Hepatocyte (in vitro differentiated cells): Measurements from ENCODE around the gene TTC7B. TPM values are rescaled to one million over a fixed set of nuclear protein-coding genes. Genes with fewer than 3 reads are reported as not detected.

ENCODE experiments used
- DNase-seq: peaks from one replicate; pipeline ENCODE4 v3.0.0-alpha.2; 2016; ENCODE audit warnings: low spot score
- H2AFZ ChIP-seq: fragments of 200-600 bp; sonication (generic); 2 replicates; pipeline ENCODE4 v1.6.0; 2016; ENCODE audit warnings: antibody characterized with exemption, mild to moderate bottlenecking
- H3K27ac ChIP-seq: fragments of 200-600 bp; sonication (generic); 2 replicates; pipeline ENCODE4 v1.5.1; 2016; ENCODE audit warnings: mild to moderate bottlenecking
- H3K27me3 ChIP-seq: fragments of 200-600 bp; sonication (generic); 2 replicates; pipeline ENCODE4 v1.6.1; 2016
- H3K36me3 ChIP-seq: fragments of 200-600 bp; sonication (generic); replicated peaks from 2 replicates; pipeline ENCODE4 v1.5.1; 2016; ENCODE audit warnings: low read depth; ENCODE audit not compliant: insufficient read depth
- H3K4me1 ChIP-seq: fragments of 200-600 bp; sonication (generic); 2 replicates; pipeline ENCODE4 v1.5.1; 2016; ENCODE audit warnings: mild to moderate bottlenecking, moderate library complexity; ENCODE audit not compliant: insufficient read depth
- H3K4me2 ChIP-seq: fragments of 200-600 bp; sonication (generic); 2 replicates; pipeline ENCODE4 v1.6.0; 2016
- H3K4me3 ChIP-seq: fragments of 200-600 bp; sonication (generic); 2 replicates; pipeline ENCODE4 v1.5.1; 2016; ENCODE audit warnings: mild to moderate bottlenecking
- H3K79me2 ChIP-seq: fragments of 200-600 bp; sonication (generic); 2 replicates; pipeline ENCODE4 v1.6.0; 2017; ENCODE audit warnings: mild to moderate bottlenecking
- H3K9me2 ChIP-seq: fragments of 200-600 bp; sonication (generic); replicated peaks from 2 replicates; pipeline ENCODE4 v1.6.0; 2017; ENCODE audit warnings: mild to moderate bottlenecking; ENCODE audit not compliant: insufficient read depth
- H3K9me3 ChIP-seq: fragments of 200-600 bp; sonication (generic); 2 replicates; pipeline ENCODE4 v1.5.1; 2016; ENCODE audit warnings: low read depth, mild to moderate bottlenecking
- H4K20me1 ChIP-seq: fragments of 200-600 bp; sonication (generic); 2 replicates; pipeline ENCODE4 v1.6.0; 2016; ENCODE audit warnings: mild to moderate bottlenecking; ENCODE audit not compliant: insufficient read depth, poor library complexity, severe bottlenecking
- EZH2 ChIP-seq: fragments of 200-600 bp; sonication (generic); IDR thresholded peaks from 2 replicates; pipeline ENCODE4 v1.6.1; 2016; ENCODE audit warnings: antibody characterized with exemption, mild to moderate bottlenecking, borderline replicate concordance
- EZH2phosphoT487 ChIP-seq: fragments of 200-600 bp; sonication (generic); IDR thresholded peaks from one replicate; pipeline ENCODE4 v1.6.1; 2018; ENCODE audit warnings: antibody characterized with exemption, mild to moderate bottlenecking, low read depth, moderate library complexity; ENCODE audit not compliant: unreplicated experiment, severe bottlenecking
- WGBS: methylation state at CpG from one replicate; pipeline ENCODE4 v1.1.6; 2016; ENCODE audit warnings: low lambda C conversion rate; ENCODE audit errors: missing lambda C conversion rate; 5-methylcytosine and 5-hydroxymethylcytosine counted together
- polyA plus RNA-seq: library from polyadenylated mRNA; unstranded; fragments of >200 nt; fragmentation: Nextera tagmentation; extraction: Ambion mirVana; gene quantifications from 2 replicates; pipeline ENCODE4 v1.2.1, GENCODE V29; 2016
- total RNA-seq: library from RNA; depleted of rRNA; stranded (reverse); fragments of >200 nt; gene quantifications from 2 replicates; pipeline ENCODE4 v1.2.3, GENCODE V29; 2014
- TF ChIP-seq, protein P1 (sequence below): fragments of 200-600 bp; sonication (generic); IDR thresholded peaks from 2 replicates; pipeline ENCODE4 v1.5.1; 2016; ENCODE audit warnings: antibody characterized with exemption, mild to moderate bottlenecking; ENCODE audit not compliant: poor library complexity

Gene TTC7B
- total and polyA plus RNA-seq, 2 experiments from 2014 or later, result 10.7 to 25.5 TPM

DNA sequence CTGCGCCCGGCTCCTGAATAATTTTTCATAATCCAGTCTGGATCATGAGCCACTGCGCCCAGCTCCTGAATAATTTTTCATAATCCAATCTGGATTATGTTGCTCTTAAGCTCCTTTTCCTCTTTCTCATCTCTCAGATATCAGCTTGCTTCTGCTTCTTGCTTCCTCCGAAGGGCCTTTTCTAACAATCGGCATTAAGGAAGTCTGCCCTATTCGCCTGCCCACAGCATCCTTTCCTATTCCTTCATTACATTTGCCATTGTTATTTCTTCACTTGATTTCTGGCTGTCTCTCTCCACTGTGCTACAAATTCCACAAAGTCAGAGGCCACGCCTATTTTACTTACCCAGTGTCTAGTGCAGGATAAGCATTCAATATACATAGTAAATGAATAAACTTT lies 83.5 kb downstream of the TTC7B start:
- TF ChIP-seq, protein P1, sequence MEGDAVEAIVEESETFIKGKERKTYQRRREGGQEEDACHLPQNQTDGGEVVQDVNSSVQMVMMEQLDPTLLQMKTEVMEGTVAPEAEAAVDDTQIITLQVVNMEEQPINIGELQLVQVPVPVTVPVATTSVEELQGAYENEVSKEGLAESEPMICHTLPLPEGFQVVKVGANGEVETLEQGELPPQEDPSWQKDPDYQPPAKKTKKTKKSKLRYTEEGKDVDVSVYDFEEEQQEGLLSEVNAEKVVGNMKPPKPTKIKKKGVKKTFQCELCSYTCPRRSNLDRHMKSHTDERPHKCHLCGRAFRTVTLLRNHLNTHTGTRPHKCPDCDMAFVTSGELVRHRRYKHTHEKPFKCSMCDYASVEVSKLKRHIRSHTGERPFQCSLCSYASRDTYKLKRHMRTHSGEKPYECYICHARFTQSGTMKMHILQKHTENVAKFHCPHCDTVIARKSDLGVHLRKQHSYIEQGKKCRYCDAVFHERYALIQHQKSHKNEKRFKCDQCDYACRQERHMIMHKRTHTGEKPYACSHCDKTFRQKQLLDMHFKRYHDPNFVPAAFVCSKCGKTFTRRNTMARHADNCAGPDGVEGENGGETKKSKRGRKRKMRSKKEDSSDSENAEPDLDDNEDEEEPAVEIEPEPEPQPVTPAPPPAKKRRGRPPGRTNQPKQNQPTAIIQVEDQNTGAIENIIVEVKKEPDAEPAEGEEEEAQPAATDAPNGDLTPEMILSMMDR, result no peak
- TF ChIP-seq EZH2 (no peak), EZH2phosphoT487 (no peak)
- H3K27ac ChIP-seq, result no peak overlapping the region

DNA sequence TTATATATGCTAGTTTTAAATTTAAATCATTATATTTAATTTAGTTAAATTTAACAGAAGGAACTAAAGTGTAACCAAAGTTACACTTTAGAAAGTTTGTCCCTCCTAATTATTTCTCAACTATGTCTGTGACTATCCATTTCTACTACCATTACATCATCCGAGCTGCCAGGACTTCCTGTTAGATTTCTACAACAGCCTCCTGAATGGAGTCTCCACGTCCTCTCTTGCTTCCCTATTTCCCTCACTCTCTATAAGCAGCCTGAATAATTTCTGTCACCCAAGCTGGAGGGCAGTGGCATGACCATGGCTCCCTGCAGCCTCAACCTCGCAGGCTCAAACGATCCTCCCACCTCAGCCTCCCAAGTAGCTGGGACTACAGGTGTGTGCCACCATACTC lies 84.1 kb downstream of the TTC7B start:
- Histone ChIP-seq H3K9me3 (no peaks in the 10 kb centered on the region), H3K79me2 (no peaks in the 10 kb centered on the region), H4K20me1 (no peaks in the 10 kb centered on the region), H3K9me2 (no peaks in the 10 kb centered on the region), H3K4me3 (no peak overlapping the region), H2AFZ (no peak overlapping the region), H3K4me1 (no peaks in the 10 kb centered on the region), H3K4me2 (no peak overlapping the region), H3K27ac (no peak overlapping the region), H3K36me3 (no peaks in the 10 kb centered on the region), H3K27me3 (no peaks in the 10 kb centered on the region)
- 97% methylated on average over 4 of the region's 4 CpGs for WGBS
- TF ChIP-seq EZH2, result no peak
- TF ChIP-seq EZH2phosphoT487, result no peak
- TF ChIP-seq, protein P1, result no peak
- DNase-seq, result no peak

More for the DNA sequence above, 83.5 kb downstream of the TTC7B start:
- no peaks in the 10 kb centered on the region for H3K27me3 ChIP-seq
- no peak overlapping the region for H3K4me2 ChIP-seq
- no peaks in the 10 kb centered on the region for H3K9me2 ChIP-seq
- H4K20me1 ChIP-seq, result no peaks in the 10 kb centered on the region
- H3K36me3 ChIP-seq, result no peaks in the 10 kb centered on the region
- DNase-seq, result no peak
- no peaks in the 10 kb centered on the region for H3K9me3 ChIP-seq
- no peaks in the 10 kb centered on the region for H3K79me2 ChIP-seq
- no peak overlapping the region for H3K4me3 ChIP-seq
- H3K4me1 ChIP-seq, result no peaks in the 10 kb centered on the region
- no peak overlapping the region for H2AFZ ChIP-seq
- 97% methylated on average over 7 of the region's 7 CpGs for WGBS

DNA sequence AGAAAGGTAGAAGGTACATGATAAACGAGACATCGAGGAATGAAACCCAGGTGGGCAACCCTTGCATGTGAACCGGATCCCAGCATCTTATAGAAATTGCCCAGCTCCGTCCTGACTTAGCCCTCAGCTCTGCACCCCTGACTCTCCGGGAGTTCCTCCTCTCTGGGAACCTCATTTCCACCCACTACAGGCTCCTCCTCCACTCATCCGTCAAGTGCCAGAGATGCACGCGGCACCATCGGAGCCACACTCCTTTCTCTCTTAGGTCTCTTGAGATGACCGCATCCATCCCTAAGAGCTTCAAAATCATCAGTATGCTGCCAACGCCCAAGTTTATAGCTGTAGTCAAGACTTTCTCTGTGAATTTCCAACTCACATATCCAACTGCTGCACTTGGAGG lies 84.7 kb downstream of the TTC7B start:
- Histone ChIP-seq H3K4me1 (no peaks in the 10 kb centered on the region), H3K9me3 (no peaks in the 10 kb centered on the region), H3K27ac (no peak overlapping the region), H3K79me2 (no peaks in the 10 kb centered on the region), H3K27me3 (no peaks in the 10 kb centered on the region), H3K4me3 (no peak overlapping the region), H3K9me2 (no peaks in the 10 kb centered on the region), H4K20me1 (no peaks in the 10 kb centered on the region), H3K36me3 (no peaks in the 10 kb centered on the region), H2AFZ (no peak overlapping the region), H3K4me2 (no peak overlapping the region)
- DNase-seq, result no peak
- WGBS, result 98% methylated on average over 11 of the region's 11 CpGs
- TF ChIP-seq EZH2, result no peak
- TF ChIP-seq, protein P1, result no peak
- no peak for TF ChIP-seq EZH2phosphoT487

DNA sequence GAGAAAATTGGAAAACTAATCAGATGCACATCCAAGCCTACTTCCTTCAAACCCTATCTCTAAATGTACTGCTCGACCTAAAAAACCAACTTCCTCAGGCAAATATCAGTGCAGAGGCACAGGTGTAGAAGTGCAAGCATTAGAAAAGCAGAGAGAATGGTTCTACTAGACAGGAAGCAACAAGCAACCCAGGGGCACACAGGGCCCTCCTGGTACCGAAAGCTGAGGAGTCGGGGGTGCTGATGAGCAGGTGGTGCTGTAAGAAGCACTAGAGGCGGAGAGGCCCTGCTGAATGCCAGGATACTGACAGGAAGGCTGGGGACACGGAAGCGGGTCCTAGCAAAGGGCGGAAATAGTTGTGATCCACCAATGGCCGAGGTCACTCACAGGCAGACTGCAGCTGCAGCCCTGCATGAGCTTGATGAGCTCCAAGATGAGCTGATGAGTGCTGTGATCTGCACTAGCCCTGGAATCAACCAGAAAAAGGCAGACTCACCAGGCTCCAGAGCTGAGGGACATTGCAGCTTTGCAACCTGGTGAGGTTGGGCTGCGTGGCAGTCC lies 85.9 kb downstream of the TTC7B start:
- H3K4me1 ChIP-seq, result no peaks in the 10 kb centered on the region
- TF ChIP-seq EZH2, result no peak
- 92% methylated on average over 9 of the region's 9 CpGs for WGBS
- no peaks in the 10 kb centered on the region for H3K79me2 ChIP-seq
- no peak overlapping the region for H2AFZ ChIP-seq
- no peak overlapping the region for H3K4me3 ChIP-seq
- H3K9me2 ChIP-seq, result no peaks in the 10 kb centered on the region
- H4K20me1 ChIP-seq, result no peaks in the 10 kb centered on the region
- no peaks in the 10 kb centered on the region for H3K27me3 ChIP-seq
- no peaks in the 10 kb centered on the region for H3K9me3 ChIP-seq
- no peak overlapping the region for H3K27ac ChIP-seq
- H3K36me3 ChIP-seq, result no peaks in the 10 kb centered on the region
- DNase-seq, result no peak
- no peak overlapping the region for H3K4me2 ChIP-seq
